GM21786 (cell line): ENCODE results near the gene CARTPT.

Source experiments
- ATAC-seq: cut with Tn5 transposase; IDR thresholded peaks from one replicate; pipeline ENCODE4 v1.9.1; 2021; ENCODE audit not compliant: unreplicated experiment

Gene CARTPT

GRCh38 chr5:71737931-71738539 is 19.0 kb downstream of the CARTPT start:
- no peak for ATAC-seq

DNA sequence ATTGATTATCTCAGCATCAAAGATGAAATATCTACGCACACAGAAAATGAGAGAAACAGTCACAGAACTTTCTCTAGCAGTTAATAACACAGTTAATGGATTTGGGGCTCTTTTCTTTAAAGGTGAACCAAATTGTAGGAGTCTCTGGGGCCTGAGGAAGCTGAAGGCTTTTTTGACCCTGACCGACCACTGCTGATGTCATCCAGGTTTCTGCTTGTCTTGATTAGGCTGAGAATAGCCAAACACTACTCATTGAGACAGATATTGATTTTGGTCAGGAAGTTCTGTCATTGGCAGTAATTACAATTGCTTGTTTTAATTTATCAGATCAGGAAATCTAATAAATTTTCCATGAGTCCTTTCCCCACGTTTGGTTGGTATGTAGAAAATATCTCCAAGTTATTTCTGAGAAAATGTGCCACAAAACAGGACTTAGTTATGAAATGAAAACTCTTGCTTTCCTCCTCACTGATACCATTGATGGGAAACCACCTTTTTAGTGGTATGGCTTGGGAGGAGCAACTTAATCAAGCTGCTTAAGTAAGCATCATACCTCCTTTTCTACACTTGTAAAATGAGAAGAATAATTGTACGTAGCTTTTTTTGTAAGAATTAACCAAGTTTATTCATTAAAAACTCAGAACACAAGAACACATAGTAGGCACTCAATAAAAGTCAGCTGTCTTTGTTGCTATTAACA is 19.7 kb downstream of the CARTPT start:
- no peak for ATAC-seq

GRCh38 chr5:71740015-71740753 is 21.1 kb downstream of the CARTPT start:
- ATAC-seq, result peak; percentile 90

DNA sequence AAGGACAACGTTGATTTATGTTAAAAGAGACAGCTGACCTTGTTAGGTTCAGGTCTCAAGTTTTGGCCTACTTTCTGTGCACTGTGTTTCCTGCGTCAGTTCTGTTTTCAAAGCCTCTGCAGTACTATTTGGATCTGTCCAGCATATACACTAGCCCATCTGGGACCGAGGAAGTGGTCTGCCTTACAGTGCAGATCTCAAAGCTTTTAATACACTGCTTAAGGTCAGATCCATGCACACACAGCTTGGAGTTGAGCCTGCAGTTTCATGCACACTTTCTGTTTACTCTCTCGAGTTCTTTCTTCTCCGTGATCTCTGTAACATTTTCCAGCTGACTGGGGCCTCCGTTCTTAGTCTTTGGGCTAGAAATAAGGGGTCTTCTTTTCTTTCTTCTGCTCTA is 24.1 kb downstream of the CARTPT start:
- no peak for ATAC-seq

DNA sequence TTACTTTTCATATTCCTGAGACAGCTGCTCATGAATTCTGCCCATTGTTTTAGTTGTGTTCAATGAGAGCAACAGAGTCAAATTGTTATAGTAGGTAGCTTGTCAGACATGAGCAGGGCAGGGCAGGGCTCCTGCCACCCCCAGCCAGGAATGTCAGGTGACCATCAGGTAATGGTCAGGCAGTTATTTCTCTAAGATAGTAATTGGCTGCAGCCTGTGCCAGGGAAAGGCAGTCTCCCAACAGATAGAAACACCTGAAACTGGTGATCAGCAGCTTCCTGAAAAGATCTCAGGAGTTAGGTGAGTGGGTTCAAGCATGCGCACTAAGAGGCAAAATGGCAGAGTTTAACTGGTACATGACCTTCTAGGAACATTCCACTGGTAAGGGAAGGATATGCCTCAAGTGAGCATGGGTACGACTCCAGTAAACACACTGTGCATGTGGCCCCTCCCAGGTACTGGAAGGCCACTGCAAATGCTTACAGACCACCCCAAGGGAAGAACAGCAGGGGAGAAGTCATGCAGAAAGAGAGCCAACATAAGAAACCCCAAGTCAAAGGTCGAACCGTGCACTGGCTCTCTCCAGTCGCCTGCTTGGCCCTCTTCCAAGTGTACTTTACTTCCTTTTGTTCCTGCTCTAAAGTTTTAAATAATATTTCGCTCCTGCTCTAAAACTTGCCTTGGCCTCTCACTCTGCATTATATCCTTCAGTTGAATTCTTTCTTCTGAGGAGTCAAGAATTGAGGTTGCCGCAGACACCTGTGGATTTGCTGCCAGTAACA is 25.1 kb downstream of the CARTPT start:
- no peak for ATAC-seq

DNA sequence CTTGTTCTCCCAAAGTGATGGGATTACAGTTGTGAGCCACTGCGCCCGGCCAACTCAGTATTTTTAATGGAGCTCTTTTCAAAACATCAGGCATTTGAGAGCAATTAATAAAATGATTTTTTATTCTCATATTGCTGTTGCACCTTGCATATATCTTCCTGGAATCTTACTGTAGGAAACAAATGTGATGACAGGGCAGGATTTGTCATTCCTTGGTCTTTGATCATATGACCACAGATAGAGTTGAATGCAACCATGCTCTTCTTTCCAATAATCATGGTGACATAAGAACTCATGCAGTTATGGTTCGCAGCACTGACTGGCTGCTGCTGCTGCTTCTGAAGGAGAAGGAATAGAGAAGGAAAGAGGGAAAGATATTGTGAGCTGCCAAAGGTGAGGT is 28.1 kb downstream of the CARTPT start:
- no peak for ATAC-seq

DNA sequence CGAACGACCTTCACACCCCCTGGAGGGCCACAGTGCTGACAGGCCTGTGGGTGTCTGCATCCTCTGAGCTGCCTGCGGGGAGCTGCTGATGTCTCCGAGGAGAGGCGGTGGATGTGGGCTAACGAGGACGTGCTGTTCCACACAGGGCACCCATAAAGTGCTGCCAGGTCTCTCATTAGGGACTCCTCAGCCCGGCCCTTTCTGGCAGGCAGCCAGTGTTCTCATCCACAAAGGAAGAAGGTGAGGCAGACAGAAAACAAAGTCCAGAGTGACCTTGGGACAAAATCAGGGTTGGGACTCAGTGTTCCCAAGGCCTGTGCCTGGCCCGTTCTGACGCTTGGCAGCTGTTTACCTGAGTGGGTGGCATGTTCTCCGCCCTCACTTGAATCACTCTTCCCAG is 29.3 kb downstream of the CARTPT start:
- no peak for ATAC-seq

GRCh38 chr5:71751422-71751821 is 32.3 kb downstream of the CARTPT start:
- ATAC-seq, result no peak

GRCh38 chr5:71752441-71753190 is 33.5 kb downstream of the CARTPT start:
- no peak for ATAC-seq

- peak; percentile 97 for ATAC-seq
Observed at GRCh38 chr5:71757590-71758543, 38.8 kb downstream of the CARTPT start.

DNA sequence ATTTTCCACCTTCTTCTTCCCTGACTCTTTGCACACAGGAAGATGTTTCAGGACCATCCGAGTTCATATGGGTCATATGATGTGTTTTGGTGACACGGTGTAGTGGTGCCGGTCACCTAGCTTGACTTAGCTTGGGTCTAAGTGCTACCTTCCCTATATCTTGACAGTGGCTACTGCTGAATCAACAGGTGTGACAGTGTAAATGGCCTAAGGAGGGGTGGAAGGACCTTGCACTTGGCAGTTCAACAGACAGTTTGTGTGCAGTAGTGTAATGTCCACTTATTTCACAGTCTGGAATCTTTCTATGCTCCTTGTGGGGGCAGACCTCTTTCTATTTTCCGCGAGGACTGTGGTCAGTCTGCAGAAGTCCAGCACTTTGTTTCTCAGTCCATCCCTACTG is 43.8 kb downstream of the CARTPT start:
- ATAC-seq, result no peak

- no peak for ATAC-seq
Observed at GRCh38 chr5:71767661-71768060, 48.6 kb downstream of the CARTPT start.

- no peak for ATAC-seq
Observed at GRCh38 chr5:71769287-71769686, 50.2 kb downstream of the CARTPT start.

DNA sequence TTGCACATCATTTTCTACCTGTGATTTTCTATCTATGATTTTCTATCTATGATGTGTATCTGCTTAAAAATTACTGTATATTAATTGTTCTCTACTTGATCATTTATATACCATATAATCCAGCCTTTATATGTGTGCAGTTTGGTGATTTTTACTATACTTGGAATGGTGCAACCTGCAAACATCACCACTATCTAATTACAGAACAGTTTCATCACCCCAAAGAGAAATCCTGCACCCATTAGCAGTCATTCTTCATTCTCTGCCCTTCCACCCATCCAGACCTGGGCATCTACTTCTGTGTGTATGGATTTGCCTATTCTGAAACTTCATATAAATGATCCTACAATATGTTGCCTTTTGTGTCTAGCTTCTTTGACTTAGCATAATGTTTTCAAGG is 51.3 kb downstream of the CARTPT start:
- no peak for ATAC-seq
